Cerebellar cortex (tissue), 1 donor: ENCODE data around the gene SQSTM1.
A peak's percentile ranks its signal among the peaks of the same experiment; 100 is the strongest.
"Not testable (repeated sequence)": the region's sequence is repeated elsewhere in the genome, so short reads cannot be mapped to it uniquely, and the experiment has no call there.

Experiments
- DNase-seq: peaks from one replicate; pipeline ENCODE4 v3.0.0-alpha.2; 2015; ENCODE audit warnings: low spot score

SQSTM1 gene

GRCh38 chr5:179820483-179821297 is at the start of gene SQSTM1:
TSS of gene SQSTM1 (plus strand) at chr5:179820905. CDS start at chr5:179820937, 32 bp downstream.
- peak; percentile 82 for DNase-seq

- DNase-seq: peak; percentile 78
Observed at GRCh38 chr5:179771311-179771895, 49.3 kb upstream of the SQSTM1 start.

- DNase-seq: no peak
Observed at GRCh38 chr5:179772351-179772750, 48.4 kb upstream of the SQSTM1 start.

- no peak for DNase-seq
Observed at GRCh38 chr5:179773686-179774040, 47.0 kb upstream of the SQSTM1 start.

GRCh38 chr5:179774442-179774841 is 46.3 kb upstream of the SQSTM1 start:
- no peak for DNase-seq

- no peak for DNase-seq
Observed at GRCh38 chr5:179776411-179776938, 44.2 kb upstream of the SQSTM1 start.

- no peak for DNase-seq
Observed at GRCh38 chr5:179777456-179777855, 43.2 kb upstream of the SQSTM1 start.

GRCh38 chr5:179777909-179778308 is 42.8 kb upstream of the SQSTM1 start:
- no peak for DNase-seq

- DNase-seq: no peak
Observed at GRCh38 chr5:179778591-179778990, 42.1 kb upstream of the SQSTM1 start.

- DNase-seq: no peak
Observed at GRCh38 chr5:179779826-179780225, 40.9 kb upstream of the SQSTM1 start.

GRCh38 chr5:179780362-179780761 is 40.3 kb upstream of the SQSTM1 start:
- no peak for DNase-seq

- no peak for DNase-seq
Observed at GRCh38 chr5:179781846-179782245, 38.9 kb upstream of the SQSTM1 start.

GRCh38 chr5:179783128-179783527 is 37.6 kb upstream of the SQSTM1 start:
- no peak for DNase-seq

GRCh38 chr5:179786861-179787260 is 33.8 kb upstream of the SQSTM1 start:
- no peak for DNase-seq

GRCh38 chr5:179788193-179788854 is 32.4 kb upstream of the SQSTM1 start:
- DNase-seq: peak; percentile 62

- not testable (repeated sequence) for DNase-seq
Observed at GRCh38 chr5:179789278-179789677, 31.4 kb upstream of the SQSTM1 start.

GRCh38 chr5:179791881-179792611 is 28.7 kb upstream of the SQSTM1 start:
- no peak for DNase-seq

- no peak for DNase-seq
Observed at GRCh38 chr5:179792612-179793467, 27.9 kb upstream of the SQSTM1 start.

- DNase-seq: peak; percentile 40
Observed at GRCh38 chr5:179793468-179794139, 27.1 kb upstream of the SQSTM1 start, which contains the start of gene LTC4S. TSS of gene LTC4S (plus strand) at chr5:179793986. CDS start at chr5:179794081, 95 bp downstream.

GRCh38 chr5:179794171-179794570 is 26.5 kb upstream of the SQSTM1 start:
- no peak for DNase-seq
